Measurements from ENCODE around the gene TEX51.

Gene TEX51

DNA sequence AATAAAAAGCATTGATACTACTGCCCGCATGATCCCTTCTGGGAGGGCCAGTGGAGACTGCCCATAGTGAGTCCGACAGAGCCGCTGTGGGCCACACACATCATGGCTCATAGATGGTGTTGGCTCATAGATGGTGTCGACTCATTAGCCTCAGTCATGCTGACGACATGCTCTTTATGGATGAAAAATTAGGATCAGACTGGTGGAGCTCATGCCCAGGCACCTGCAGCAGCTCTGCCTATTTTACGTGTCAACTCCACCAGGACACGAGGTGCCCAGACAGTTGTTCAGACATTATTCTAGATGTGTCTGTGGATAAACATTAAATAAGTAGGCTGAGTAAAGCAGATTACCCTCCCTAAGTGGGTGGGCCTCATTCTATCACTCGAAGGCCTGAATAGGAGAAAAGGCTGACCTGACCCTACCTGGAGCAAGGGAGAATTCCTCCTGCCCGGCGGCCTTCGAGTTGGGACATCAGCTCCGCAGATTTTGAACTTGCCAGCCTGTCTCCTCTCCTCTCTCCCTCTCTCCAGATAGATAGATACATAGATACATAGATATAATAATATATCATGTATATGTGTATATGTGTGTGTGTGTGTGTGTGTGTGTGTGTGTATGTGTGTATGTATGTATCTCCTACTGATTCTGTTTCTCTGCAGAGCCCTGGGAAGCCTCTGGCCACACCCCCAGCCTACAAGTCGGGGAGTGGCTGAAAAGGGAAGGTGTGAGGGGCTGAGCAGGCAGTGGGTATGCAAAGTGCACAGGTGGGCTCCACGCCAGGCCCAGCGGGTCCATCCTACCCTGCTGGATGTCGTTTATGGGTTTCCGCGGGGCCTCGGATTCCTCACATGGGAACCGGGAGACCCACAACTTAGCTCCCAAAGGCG, 13.6 kb upstream of the TEX51 start:
- Histone ChIP-seq H3K9me3 (ENCODE audit: control insufficient read depth, low read length) (no peaks in the 10 kb centered on the region), H3K4me3 (ENCODE audit: insufficient read depth, low read depth, low read length) (no peak overlapping the region), H3K27me3 (ENCODE audit: control insufficient read depth, insufficient read depth, low read length, poor library complexity, severe bottlenecking) (peaks cover 7% of the 10 kb centered on the region), H3K4me1 (ENCODE audit: control insufficient read depth, insufficient read depth, low read length) (no peaks in the 10 kb centered on the region), H3K27ac (ENCODE audit: insufficient read depth, low read depth, low read length, poor library complexity, severe bottlenecking) (no peak overlapping the region), H3K36me3 (ENCODE audit: control insufficient read depth, insufficient read depth, low read length) (no peaks in the 10 kb centered on the region)
- WGBS, 2 experiments = 92 to 94% methylated on average over 20 to 21 of the region's 21 CpGs

DNA sequence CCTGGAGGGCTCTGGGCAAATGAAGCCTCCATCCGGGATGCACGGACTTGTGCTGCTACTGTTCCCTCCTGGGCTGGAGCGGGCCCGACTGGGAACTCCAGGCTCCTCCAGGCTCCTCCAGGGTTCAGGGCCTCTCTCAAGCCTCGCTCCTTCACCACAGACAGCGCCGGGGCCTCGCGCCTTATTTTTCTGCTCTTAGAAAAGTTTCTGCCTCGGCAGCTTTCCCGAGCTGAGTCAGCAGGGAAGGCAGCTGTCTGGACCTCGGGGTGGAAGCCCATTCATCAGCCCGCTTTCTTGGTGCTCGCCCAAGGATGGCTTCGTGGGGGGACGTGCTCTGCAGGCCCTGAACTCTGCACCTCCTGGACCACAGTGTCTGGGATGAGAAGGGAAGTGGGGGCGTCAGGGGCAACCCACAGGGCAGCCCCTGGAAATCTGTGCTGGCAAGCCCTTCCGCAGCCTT, 12.9 kb upstream of the TEX51 start:
- Histone ChIP-seq H3K9me3 (ENCODE audit: control insufficient read depth, low read length) (no peaks in the 10 kb centered on the region), H3K36me3 (ENCODE audit: control insufficient read depth, insufficient read depth, low read length) (no peaks in the 10 kb centered on the region), H3K4me1 (ENCODE audit: control insufficient read depth, insufficient read depth, low read length) (no peaks in the 10 kb centered on the region), H3K27me3 (ENCODE audit: control insufficient read depth, insufficient read depth, low read length, poor library complexity, severe bottlenecking) (peaks cover 7% of the 10 kb centered on the region), H3K4me3 (ENCODE audit: insufficient read depth, low read depth, low read length) (no peak overlapping the region), H3K27ac (ENCODE audit: insufficient read depth, low read depth, low read length, poor library complexity, severe bottlenecking) (no peak overlapping the region)
- 88 to 89% methylated on average over 18 of the region's 18 CpGs for WGBS, 2 experiments

DNA sequence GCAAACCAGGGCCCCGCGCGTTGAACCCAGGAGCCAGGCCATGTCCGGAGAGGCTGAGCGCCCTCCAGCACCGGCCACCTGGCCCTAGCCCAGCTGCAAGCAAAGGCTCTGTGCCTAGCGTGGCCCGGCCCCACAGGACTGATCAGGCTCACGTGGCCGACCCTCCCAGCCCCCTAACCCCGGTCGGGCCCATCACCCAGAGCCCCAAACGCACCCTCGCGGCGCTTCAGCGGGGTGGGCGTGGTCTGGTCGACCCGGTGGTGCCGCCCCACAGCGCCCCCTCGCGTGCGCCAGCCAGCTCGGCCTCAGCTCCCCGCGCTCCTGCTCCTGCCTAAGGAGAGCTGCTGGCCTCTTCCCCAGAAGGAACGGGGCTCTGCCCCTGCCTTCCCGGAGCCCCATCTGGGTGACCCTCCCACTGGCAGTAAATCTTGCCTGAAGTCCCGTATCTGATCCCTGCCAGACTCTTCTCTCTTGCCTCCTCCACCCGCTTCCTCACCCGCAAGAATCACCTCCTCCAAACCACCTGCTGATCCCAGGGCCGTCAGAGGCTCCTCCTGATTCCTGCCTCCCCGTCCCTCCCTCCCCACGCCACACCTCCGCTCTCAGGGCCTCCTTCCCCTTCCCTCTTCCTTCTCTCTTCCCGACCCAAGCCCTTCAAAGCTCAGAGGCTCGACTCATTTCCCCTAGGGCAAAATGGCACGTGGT, 12.3 kb upstream of the TEX51 start:
- no peak overlapping the region for H3K4me3 ChIP-seq (ENCODE audit: insufficient read depth, low read depth, low read length)

DNA sequence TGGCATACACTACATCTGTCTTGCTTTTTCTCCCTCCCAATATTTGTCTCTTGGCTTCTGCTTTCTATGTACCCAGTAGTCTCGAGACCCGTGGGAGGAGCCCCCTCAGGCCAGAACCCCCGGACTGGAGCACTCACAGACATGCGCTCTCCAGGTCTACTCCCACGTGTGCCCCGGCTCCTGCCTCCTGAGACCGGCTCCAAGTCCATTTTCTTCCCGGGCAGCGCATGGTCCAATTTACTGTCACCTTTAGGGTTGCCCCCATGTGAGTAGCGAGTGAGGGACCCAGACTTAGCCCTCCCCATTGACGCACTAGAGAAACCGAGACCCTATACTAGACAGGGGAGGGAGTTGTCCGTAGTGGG, 11.8 kb upstream of the TEX51 start:
- Histone ChIP-seq H3K4me3 (ENCODE audit: insufficient read depth, low read depth, low read length) (no peak overlapping the region), H3K4me1 (ENCODE audit: control insufficient read depth, insufficient read depth, low read length) (no peaks in the 10 kb centered on the region), H3K9me3 (ENCODE audit: control insufficient read depth, low read length) (no peaks in the 10 kb centered on the region), H3K27ac (ENCODE audit: insufficient read depth, low read depth, low read length, poor library complexity, severe bottlenecking) (no peak overlapping the region), H3K36me3 (ENCODE audit: control insufficient read depth, insufficient read depth, low read length) (no peaks in the 10 kb centered on the region), H3K27me3 (ENCODE audit: control insufficient read depth, insufficient read depth, low read length, poor library complexity, severe bottlenecking) (peaks cover 7% of the 10 kb centered on the region)
- WGBS, 2 experiments = 92 to 93% methylated on average over 13 of the region's 13 CpGs

More for the DNA sequence above, 12.3 kb upstream of the TEX51 start:
- Histone ChIP-seq H3K27ac (ENCODE audit: insufficient read depth, low read depth, low read length, poor library complexity, severe bottlenecking) (no peak overlapping the region), H3K9me3 (ENCODE audit: control insufficient read depth, low read length) (no peaks in the 10 kb centered on the region), H3K27me3 (ENCODE audit: control insufficient read depth, insufficient read depth, low read length, poor library complexity, severe bottlenecking) (peaks cover 7% of the 10 kb centered on the region), H3K4me1 (ENCODE audit: control insufficient read depth, insufficient read depth, low read length) (no peaks in the 10 kb centered on the region), H3K36me3 (ENCODE audit: control insufficient read depth, insufficient read depth, low read length) (no peaks in the 10 kb centered on the region)
- WGBS, 2 experiments = 22 to 25% methylated on average over 40 of the region's 40 CpGs

DNA sequence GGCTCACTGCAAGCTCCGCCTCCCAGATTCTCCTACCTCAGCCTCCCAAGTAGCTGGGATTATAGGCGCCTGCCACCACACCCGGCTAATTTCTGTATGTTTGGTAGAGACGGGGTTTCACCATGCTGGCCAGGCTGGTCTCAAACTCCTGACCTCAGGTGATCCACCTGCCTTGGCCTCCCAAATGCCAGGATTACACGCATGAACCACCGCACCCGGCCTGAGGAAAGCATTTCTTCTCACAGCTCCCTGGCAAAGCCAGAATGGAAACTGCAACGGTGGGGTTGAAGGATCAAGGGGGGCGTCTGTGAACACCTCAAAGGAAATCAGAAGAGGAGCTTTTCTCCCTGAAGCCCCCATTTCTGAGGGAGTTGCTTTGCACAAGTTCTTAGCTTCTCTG, 11.2 kb upstream of the TEX51 start:
- 95% methylated on average over 9 of the region's 9 CpGs for WGBS, 2 experiments
- Histone ChIP-seq H3K4me1 (ENCODE audit: control insufficient read depth, insufficient read depth, low read length) (no peaks in the 10 kb centered on the region), H3K27me3 (ENCODE audit: control insufficient read depth, insufficient read depth, low read length, poor library complexity, severe bottlenecking) (peaks cover 7% of the 10 kb centered on the region), H3K36me3 (ENCODE audit: control insufficient read depth, insufficient read depth, low read length) (no peaks in the 10 kb centered on the region), H3K27ac (ENCODE audit: insufficient read depth, low read depth, low read length, poor library complexity, severe bottlenecking) (no peak overlapping the region), H3K4me3 (ENCODE audit: insufficient read depth, low read depth, low read length) (no peak overlapping the region), H3K9me3 (ENCODE audit: control insufficient read depth, low read length) (no peaks in the 10 kb centered on the region)

DNA sequence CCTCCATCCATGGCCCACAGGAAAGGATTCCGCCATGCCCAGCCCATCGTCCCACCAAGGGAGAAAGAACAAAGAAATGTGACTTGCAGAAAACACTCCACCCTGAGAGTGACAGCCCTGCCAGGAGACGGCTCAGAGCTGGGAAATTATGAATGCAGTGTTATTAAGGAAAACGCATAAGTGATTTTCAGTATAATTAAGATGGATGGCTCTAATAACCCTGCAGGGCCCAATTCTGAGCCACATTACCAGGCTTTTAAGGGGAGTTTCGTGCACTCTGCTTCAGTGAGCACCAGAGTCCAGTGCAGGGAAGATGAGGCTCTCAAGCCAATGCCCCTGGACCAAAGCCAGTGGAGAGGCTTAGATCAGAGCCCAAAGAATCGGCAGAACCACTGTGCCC, 10.6 kb upstream of the TEX51 start:
- Histone ChIP-seq H3K27me3 (ENCODE audit: control insufficient read depth, insufficient read depth, low read length, poor library complexity, severe bottlenecking) (peaks cover 7% of the 10 kb centered on the region), H3K4me3 (ENCODE audit: insufficient read depth, low read depth, low read length) (no peak overlapping the region), H3K9me3 (ENCODE audit: control insufficient read depth, low read length) (no peaks in the 10 kb centered on the region), H3K36me3 (ENCODE audit: control insufficient read depth, insufficient read depth, low read length) (no peaks in the 10 kb centered on the region), H3K4me1 (ENCODE audit: control insufficient read depth, insufficient read depth, low read length) (no peaks in the 10 kb centered on the region), H3K27ac (ENCODE audit: insufficient read depth, low read depth, low read length, poor library complexity, severe bottlenecking) (no peak overlapping the region)
- whole genome bisulfite sequencing, 2 experiments = 87 to 93% methylated on average over 6 of the region's 6 CpGs

DNA sequence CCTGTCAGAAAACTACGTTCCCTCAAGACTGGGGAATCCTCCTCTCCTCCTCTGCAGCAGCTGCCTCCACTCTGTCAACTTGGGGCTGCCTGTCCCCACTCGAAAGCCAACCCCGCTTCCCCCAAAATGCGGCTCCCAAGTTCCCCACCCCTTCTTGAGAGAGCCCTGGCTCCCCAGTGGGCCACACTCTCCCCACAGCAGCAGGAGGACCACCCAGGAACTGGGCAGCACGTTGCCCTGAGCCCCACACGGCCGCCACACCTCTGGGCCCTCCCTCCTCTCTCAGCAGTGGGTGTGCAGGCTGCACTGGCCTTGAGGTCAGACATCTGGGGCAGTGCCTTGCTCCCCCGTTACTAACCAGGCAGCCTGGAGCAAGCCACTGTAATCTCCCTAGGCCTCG, 9.6 kb upstream of the TEX51 start:
- H3K36me3 ChIP-seq (ENCODE audit: control insufficient read depth, insufficient read depth, low read length) = no peaks in the 10 kb centered on the region
- 82 to 83% methylated on average over 9 of the region's 9 CpGs for WGBS, 2 experiments
- no peak overlapping the region for H3K4me3 ChIP-seq (ENCODE audit: insufficient read depth, low read depth, low read length)
- H3K4me1 ChIP-seq (ENCODE audit: control insufficient read depth, insufficient read depth, low read length) = no peaks in the 10 kb centered on the region
- no peak overlapping the region for H3K27ac ChIP-seq (ENCODE audit: insufficient read depth, low read depth, low read length, poor library complexity, severe bottlenecking)
- peaks cover 7% of the 10 kb centered on the region for H3K27me3 ChIP-seq (ENCODE audit: control insufficient read depth, insufficient read depth, low read length, poor library complexity, severe bottlenecking)
- H3K9me3 ChIP-seq (ENCODE audit: control insufficient read depth, low read length) = no peaks in the 10 kb centered on the region

DNA sequence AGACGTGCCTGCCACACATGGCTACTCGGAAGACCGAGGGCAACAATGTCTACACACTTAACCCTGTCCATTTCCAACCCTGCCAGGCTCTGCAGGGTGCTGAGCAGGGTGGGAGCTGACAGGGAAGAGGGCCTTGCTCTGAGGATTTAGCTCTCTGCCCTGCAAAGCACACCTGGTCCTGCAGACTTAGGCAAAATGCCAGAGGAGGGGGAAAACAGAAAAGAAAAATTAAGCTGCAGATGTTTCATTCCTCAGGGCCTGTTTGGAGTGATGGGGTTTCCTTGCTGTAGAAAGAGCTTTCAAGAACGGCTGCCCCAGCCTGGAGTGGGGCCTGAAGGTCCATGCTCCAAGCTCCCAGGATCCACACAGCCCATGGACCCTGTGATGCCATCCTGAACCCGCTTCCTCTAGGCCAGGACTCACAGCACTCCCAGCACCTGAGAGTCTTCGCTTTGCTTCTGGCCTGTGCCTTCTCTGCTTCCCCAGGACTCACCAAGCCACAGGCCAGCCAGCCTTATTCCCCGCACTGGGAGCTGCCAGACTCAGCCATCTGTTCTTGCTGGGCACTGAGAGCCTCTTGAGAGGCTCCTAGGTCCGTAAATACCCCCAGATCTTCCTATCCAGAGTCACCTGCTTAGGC, 9.1 kb upstream of the TEX51 start:
- Histone ChIP-seq H3K9me3 (ENCODE audit: control insufficient read depth, low read length) (no peaks in the 10 kb centered on the region), H3K4me3 (ENCODE audit: insufficient read depth, low read depth, low read length) (no peak overlapping the region), H3K4me1 (ENCODE audit: control insufficient read depth, insufficient read depth, low read length) (no peaks in the 10 kb centered on the region), H3K27ac (ENCODE audit: insufficient read depth, low read depth, low read length, poor library complexity, severe bottlenecking) (no peak overlapping the region), H3K36me3 (ENCODE audit: control insufficient read depth, insufficient read depth, low read length) (no peaks in the 10 kb centered on the region), H3K27me3 (ENCODE audit: control insufficient read depth, insufficient read depth, low read length, poor library complexity, severe bottlenecking) (peaks cover 7% of the 10 kb centered on the region)
- WGBS, 2 experiments = 89 to 91% methylated on average over 8 of the region's 8 CpGs

DNA sequence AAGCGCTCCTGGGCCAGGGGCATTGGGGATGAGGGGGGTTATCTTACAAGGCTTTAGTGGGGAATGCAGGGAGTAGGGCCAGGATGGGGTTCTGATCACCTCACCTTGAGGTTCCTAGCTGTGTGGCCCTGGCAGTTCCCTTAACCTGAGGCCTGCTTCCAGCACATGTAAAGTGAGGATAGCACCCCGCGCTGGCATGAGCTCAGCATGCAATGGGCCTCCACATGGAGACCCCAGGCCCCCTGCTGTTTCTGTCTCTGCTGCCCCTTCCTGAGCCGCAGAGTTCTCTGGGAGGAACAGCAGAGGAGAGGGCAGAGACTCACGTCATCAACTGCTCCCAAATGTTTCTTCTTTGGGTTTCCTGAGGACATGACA, 8.6 kb upstream of the TEX51 start:
- H3K4me1 ChIP-seq (ENCODE audit: control insufficient read depth, insufficient read depth, low read length) = no peaks in the 10 kb centered on the region
- no peak overlapping the region for H3K4me3 ChIP-seq (ENCODE audit: insufficient read depth, low read depth, low read length)
- no peaks in the 10 kb centered on the region for H3K9me3 ChIP-seq (ENCODE audit: control insufficient read depth, low read length)
- WGBS, 2 experiments = 94% methylated on average over 5 of the region's 5 CpGs
- H3K36me3 ChIP-seq (ENCODE audit: control insufficient read depth, insufficient read depth, low read length) = no peaks in the 10 kb centered on the region
- peaks cover 7% of the 10 kb centered on the region for H3K27me3 ChIP-seq (ENCODE audit: control insufficient read depth, insufficient read depth, low read length, poor library complexity, severe bottlenecking)
- H3K27ac ChIP-seq (ENCODE audit: insufficient read depth, low read depth, low read length, poor library complexity, severe bottlenecking) = no peak overlapping the region

Data from ectodermal cell (in vitro differentiated cells).